ENCODE results near the gene ZNF385B. TPM values are rescaled to one million over a fixed set of nuclear protein-coding genes. Genes with fewer than 3 reads are reported as not detected.

ZNF385B gene
- total and polyA plus RNA-seq, 9 of the 15 experiments (the other 6 are each of a cell fraction or from before 2014, with no cell fraction given), result 0.50 TPM; not detected in 8

- TF ChIP-seq REST (IDR thresholded peaks at IDR 0.05; ENCODE audit: borderline replicate concordance) (no peak), REST (CRISPR knock-in tag; IDR thresholded peaks at IDR 0.05; ENCODE audit: low read depth) (no peak), HES1 (IDR thresholded peaks at IDR 0.05; ENCODE audit: low read depth) (no peak), GABPB1 (CRISPR knock-in tag; IDR thresholded peaks at IDR 0.05) (no peak), MAFF (IDR thresholded peaks at IDR 0.05; ENCODE audit: low read length) (no peak), ADNP (tag; IDR thresholded peaks at IDR 0.05) (no peak)
Observed at GRCh38 chr2:179412112-179412511, 449.3 kb downstream of the ZNF385B start (continued).
